GM19372 (cell line): ENCODE measurements around the gene CYB561.

Experiments
- ATAC-seq: cut with Tn5 transposase; IDR thresholded peaks from one replicate; pipeline ENCODE4 v1.9.1; 2021; ENCODE audit warnings: mild to moderate bottlenecking, low read depth, moderate library complexity; ENCODE audit not compliant: unreplicated experiment

CYB561 gene, protein sequence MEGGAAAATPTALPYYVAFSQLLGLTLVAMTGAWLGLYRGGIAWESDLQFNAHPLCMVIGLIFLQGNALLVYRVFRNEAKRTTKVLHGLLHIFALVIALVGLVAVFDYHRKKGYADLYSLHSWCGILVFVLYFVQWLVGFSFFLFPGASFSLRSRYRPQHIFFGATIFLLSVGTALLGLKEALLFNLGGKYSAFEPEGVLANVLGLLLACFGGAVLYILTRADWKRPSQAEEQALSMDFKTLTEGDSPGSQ

DNA sequence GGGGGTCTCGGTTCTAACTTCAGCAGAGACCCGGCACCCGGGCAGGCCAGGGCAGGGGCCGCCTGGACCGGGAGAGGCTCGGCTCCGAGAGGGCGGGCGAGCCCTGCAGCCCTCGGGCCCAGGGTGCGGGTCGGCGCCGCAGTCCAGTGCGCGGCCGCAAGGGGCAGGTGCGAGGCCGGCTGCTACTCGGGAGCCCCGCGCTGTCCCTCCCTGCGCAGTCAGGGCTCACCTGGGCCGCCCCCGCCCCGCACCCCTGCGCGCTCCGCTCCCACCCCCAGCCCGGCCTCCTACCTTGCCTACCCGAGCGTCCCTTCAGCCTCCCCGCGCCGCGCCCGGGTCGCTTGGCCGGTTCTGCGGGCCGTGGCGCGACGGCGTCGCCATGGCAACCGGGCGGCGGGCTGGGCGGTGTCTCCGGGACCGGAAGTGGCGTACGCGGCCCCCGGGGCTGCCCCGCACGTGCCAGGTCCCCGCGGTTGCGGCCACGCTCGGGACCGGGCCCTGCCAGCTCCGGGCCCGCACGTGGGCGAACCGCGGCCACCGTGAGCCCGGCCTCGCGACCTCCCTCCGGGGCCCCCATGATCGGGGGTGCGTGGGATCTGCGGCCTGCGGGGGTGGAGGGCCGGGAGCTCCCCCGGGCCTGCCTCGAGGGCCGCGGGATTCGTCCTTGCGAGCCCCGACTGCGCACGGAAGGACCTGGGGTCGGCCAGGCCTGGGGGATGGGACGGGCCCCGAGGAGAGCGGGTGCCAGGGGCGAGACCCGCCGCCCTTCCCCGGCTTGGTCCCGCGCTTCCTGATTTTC, at the start of gene CYB561:
TSS of gene CYB561 (minus strand) at position 353 of the 799 bp plus-strand sequence. CDS start 8,759 bp downstream, outside the sequence.
- peak; percentile 74 for ATAC-seq

DNA sequence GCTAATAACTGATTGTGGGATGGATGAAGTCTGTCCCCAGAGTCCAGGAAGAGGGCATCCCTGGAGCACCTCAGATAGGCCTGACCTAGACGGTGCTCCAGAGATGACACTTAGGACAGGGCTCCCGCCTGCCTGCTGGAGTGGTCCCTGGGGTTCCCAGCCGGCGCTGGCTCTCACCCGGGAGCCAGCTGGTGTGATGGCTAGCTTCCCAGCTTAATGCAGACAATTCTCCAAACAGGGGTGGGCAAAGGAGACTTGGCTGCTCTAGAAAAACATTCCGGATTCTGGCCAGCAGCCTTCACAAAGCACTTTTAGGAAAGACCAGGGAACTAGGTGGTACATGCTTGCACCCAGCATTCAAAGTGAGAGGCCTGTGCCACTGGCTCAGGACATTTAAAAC, 49.4 kb upstream of the CYB561 start:
- ATAC-seq = no peak

DNA sequence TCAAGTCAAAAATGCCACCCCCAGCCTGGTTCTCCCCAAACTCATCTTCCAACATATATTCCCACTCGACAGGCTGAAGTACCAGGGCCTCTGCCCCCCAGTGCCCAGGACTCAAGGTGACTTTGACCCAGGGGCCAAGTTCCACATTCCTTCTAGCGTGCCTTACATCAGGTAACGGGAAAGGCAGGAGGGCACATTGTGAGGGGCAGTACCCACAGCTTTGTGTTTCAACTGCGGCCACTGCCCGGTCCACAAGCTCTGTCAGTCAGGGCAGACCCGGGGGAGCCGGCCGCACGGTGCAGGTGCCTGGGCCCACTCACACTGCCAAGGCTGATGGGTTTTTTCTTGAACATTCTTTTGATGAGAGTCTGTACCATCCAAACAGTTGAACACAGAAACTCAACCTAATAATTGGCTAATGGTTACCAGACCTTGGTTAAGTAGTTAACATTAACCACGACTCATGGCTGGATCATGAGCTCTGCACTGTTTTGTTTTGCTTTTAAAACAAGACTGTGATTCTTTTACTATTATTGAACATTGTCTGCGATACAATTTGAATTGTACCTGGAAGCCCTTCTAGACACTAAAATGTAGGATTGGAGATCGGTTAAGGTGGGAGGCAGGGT, 48.3 kb upstream of the CYB561 start:
- ATAC-seq = no peak

DNA sequence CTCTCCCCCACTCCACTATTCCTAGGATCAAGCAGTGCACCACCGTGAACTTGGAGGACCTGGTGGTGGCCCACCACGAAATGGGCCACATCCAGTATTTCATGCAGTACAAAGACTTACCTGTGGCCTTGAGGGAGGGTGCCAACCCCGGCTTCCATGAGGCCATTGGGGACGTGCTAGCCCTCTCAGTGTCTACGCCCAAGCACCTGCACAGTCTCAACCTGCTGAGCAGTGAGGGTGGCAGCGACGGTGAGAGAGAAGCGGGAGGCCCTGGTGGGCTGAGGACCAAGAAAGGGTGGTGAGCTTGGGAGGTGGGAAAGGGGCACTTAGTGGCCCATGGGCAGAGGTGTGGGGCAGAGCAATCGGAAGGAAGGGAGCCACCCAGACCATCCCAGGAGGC, 47.3 kb upstream of the CYB561 start:
- no peak for ATAC-seq

DNA sequence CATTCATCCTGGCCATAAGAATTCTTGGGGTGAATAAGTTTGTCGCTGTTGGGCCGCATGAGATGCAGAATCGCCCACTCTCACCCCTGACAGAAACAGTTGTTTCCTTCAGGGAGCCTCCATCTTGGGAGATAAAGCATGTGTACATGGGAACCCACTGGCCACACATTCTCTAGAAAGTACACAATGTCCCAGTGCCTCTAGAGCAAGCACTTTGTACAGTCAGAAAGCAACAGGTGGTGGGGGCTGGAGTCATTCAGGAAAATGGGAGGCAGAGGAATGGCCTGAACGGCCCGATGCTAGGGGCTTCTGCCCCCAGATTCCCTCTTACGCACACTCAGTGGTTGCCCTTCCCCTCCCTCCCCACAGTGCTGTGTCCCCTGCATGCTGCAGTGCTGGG, 46.8 kb upstream of the CYB561 start:
- ATAC-seq = no peak

- no peak for ATAC-seq
Measured at GRCh38 chr17:63491977-63492618, 46.0 kb upstream of the CYB561 start.

DNA sequence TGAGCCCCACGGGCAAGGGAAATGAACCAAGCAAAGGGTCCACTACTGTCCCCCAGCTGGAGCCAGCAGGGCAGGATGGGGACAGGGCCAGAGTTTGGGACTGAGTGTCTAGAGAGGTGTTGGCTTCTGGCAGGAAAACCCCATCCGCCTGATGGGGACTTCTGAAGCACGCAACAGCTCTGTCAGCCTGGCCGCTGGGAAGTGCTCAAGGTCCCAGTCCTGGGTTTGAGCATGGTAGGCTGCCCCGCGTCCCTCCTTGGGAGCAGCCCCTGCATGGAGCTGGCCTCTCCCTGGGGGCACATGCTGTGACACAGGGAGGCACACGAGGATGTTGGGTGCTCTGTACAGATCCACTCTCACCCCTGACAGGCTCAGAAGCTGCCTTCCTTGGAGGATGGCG, 45.3 kb upstream of the CYB561 start:
- ATAC-seq = no peak

GRCh38 chr17:63490858-63491400, 44.8 kb upstream of the CYB561 start:
- ATAC-seq = no peak

GRCh38 chr17:63490329-63490728, 44.2 kb upstream of the CYB561 start:
- ATAC-seq = no peak

DNA sequence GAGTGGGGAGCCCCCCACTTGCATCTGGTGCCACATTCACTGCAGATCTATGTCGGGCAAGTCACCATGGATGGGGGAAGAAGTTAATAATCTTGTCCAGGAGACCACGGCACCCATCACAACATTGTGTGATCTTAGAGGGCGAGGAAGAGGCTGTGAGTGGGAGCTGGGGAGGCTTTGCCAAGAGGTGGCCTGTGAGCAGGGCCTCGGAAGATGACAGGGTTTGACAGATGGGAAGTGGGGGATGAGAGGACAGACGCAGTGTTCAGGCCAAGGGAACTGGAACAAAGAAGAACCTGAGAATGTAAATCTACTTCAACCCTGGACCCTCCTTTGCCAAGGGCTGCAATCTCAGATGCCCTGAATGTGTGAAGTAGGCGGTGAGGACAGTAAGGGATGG, 43.2 kb upstream of the CYB561 start:
- ATAC-seq = no peak

- no peak for ATAC-seq
Measured at GRCh38 chr17:63488851-63489250, 42.7 kb upstream of the CYB561 start.

DNA sequence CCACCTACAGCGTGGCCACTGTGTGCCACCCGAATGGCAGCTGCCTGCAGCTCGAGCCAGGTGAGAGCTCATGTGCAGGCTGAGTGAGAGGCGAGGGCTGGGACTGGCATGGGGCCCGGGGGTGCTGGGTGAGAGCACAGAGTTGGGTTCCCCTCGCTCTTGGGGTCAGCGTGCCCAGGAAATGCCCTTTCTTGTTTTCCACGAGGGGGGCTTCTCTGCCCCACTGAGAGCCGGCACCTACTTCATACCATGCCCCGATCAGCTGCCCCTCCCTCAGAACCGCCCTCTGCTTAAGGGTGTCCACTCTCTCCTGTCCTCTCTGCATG, 40.9 kb upstream of the CYB561 start:
- ATAC-seq = no peak

DNA sequence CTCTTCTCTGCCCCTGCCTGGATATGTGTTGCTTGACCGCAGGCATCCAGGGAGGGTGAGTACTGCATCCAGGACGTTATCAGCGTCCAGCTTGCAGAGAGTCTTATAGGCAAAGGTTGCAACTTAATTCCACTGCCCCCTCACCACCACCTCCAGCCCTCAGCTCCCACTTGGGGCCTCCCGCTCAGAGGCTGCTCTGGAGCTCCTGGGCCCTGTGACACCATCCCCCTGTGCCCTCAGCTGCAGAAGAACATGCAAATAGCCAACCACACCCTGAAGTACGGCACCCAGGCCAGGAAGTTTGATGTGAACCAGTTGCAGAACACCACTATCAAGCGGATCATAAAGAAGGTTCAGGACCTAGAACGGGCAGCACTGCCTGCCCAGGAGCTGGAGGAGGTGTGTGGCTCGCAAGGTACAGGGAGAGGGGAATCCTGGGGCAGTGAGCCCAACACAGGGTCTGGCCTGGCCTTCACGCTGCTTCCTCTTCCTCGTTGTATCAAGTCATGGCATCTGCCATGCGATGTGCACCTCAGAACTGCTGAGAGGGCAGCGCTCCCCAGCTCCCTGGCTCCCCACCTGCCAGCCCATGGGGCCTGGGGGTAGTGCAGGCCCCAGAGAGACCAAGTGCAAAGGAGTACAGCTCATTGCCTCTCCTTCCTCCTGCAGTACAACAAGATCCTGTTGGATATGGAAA, 40.4 kb upstream of the CYB561 start:
- no peak for ATAC-seq

GRCh38 chr17:63483655-63484575, 37.8 kb upstream of the CYB561 start:
- no peak for ATAC-seq

DNA sequence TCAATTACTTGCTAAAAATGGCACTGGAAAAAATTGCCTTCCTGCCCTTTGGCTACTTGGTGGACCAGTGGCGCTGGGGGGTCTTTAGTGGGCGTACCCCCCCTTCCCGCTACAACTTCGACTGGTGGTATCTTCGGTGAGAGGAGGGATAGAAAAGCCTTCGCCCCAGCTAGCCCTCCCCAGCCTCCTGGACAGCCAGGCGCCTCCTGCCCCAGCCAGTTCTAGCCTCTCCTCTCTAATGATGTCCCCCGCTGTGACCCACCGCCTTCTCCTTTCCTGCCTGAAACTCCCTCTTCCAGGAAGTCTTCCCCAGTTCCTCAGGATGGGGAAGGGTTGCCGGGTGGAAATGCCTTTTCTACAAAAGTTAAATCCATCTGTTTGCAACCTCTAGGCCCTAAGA, 36.9 kb upstream of the CYB561 start:
- no peak for ATAC-seq

- ATAC-seq = no peak
Measured at GRCh38 chr17:63482509-63482908, 36.4 kb upstream of the CYB561 start.

DNA sequence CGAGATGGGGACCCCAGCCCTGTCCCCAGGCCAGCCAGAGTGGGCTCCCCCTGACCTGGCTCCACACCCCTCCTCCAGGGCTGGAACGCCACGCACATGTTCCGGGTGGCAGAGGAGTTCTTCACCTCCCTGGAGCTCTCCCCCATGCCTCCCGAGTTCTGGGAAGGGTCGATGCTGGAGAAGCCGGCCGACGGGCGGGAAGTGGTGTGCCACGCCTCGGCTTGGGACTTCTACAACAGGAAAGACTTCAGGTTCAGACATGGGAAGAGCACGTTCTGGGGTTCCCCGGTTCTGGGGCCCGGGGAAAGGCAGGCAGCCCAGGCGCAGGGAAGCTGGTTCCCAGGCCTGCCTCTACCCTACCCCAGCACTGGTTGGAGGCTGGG, 35.4 kb upstream of the CYB561 start:
- ATAC-seq = no peak

- no peak for ATAC-seq
Measured at GRCh38 chr17:63480826-63481487, 34.9 kb upstream of the CYB561 start.
